Retinal pigment epithelial cell (primary cell): ENCODE results near the gene PRKAG1.
A peak's percentile ranks its signal among the peaks of the same experiment; 100 is the strongest.

Experiments
- DNase-seq: peaks from one replicate; pipeline ENCODE4 v3.0.0-alpha.2; 2010; ENCODE audit warnings: low read depth
- H3K4me3 ChIP-seq: 2 replicates; pipeline ENCODE4 v1.5.1; 2011; ENCODE audit warnings: mild to moderate bottlenecking, low read length, control low read depth, moderate library complexity
- CTCF ChIP-seq: conservative IDR thresholded peaks from 2 replicates; pipeline ENCODE4 v1.5.1; 2011; ENCODE audit warnings: low read depth, low read length, control low read depth, inconsistent platforms

The PRKAG1 gene

GRCh38 chr12:48969833-48970701, 48.5 kb downstream of the PRKAG1 start:
- DNase-seq, result no peak
- TF ChIP-seq CTCF, result no peak
- no peak overlapping the region for H3K4me3 ChIP-seq

GRCh38 chr12:48969160-48969771, 49.3 kb downstream of the PRKAG1 start:
- TF ChIP-seq CTCF, result no peak
- H3K4me3 ChIP-seq, result no peak overlapping the region
- no peak for DNase-seq

GRCh38 chr12:48968467-48968866, 50.1 kb downstream of the PRKAG1 start:
- TF ChIP-seq CTCF, result no peak
- DNase-seq, result no peak
- no peak overlapping the region for H3K4me3 ChIP-seq

- no peak for DNase-seq
- no peak for TF ChIP-seq CTCF
- no peak overlapping the region for H3K4me3 ChIP-seq
Observed at GRCh38 chr12:48967991-48968390, 50.6 kb downstream of the PRKAG1 start.

GRCh38 chr12:48966177-48966895, 52.2 kb downstream of the PRKAG1 start:
- no peak for TF ChIP-seq CTCF
- H3K4me3 ChIP-seq, result no peak overlapping the region
- no peak for DNase-seq

- no peak for DNase-seq
- TF ChIP-seq CTCF, result peak; percentile 49
Observed at GRCh38 chr12:48965298-48965838, 53.2 kb downstream of the PRKAG1 start.

More at GRCh38 chr12:48965298-48965838, 53.2 kb downstream of the PRKAG1 start:
- no peak overlapping the region for H3K4me3 ChIP-seq
